Motor neuron (in vitro differentiated cells): ENCODE measurements around the gene P3H2. TPM values are rescaled to one million over a fixed set of nuclear protein-coding genes. Genes with fewer than 3 reads are reported as not detected.

ENCODE experiments used
- ATAC-seq, 8 experiments: fragments of 200-7000 bp; cut with Tn5 transposase; replicated peaks in 6 of 8; 2 replicates each; pipeline ENCODE4 v1.8.0; 2021; ENCODE audit warnings: mild to moderate bottlenecking in 8 of 8, moderate library complexity in 8 of 8
- H3K27ac ChIP-seq, 2 donors: fragments of 250-450 bp; sonication (Bioruptor Pico); 2 replicates each; pipeline ENCODE4 v1.9.0; 2021; ENCODE audit warnings: antibody characterized with exemption in 2 of 2, mild to moderate bottlenecking in 2 of 2, moderate library complexity in 1 of 2
- H3K4me1 ChIP-seq, 2 donors: fragments of 250-450 bp; sonication (Bioruptor Pico); replicated peaks in 1 of 2; 2 replicates each; pipeline ENCODE4 v1.6.1; 2021; ENCODE audit warnings: antibody characterized with exemption in 2 of 2, mild to moderate bottlenecking in 2 of 2, moderate library complexity in 1 of 2
- H3K4me3 ChIP-seq, 5 donors: fragments of 250-450 bp; sonication (Bioruptor Pico); 2 replicates each; pipeline ENCODE4 v1.9.0; 2021; ENCODE audit warnings: antibody characterized with exemption in 5 of 5, mild to moderate bottlenecking in 5 of 5, moderate library complexity in 4 of 5
- WGBS, 10 experiments: fragments of 450-650 bp; shearing (Covaris generic); methylation state at CpG; one replicate each; pipeline ENCODE4 v1.0.0; 2022; 5-methylcytosine and 5-hydroxymethylcytosine counted together
- in situ Hi-C, 9 experiments: fragments of 400-800 bp; cut with MboI; loops; one replicate each; pipeline ENCODE4 v1.15.0; 2021; ENCODE audit warnings: low sequenced_read_pairs in 9 of 9, low pct_unique_long_range_greater_than_20kb in 2 of 9; ENCODE audit not compliant: unreplicated experiment in 9 of 9
- total RNA-seq, 8 experiments: library from RNA; unstranded; fragments of 300-600 nt; gene quantifications; 2 replicates each; pipeline versions ENCODE4 v1.2.3 to v1.2.4, GENCODE V29; 2022

P3H2 gene
- total RNA-seq, 8 experiments from 2014 or later = 0.76 to 58.2 (median 1.5) TPM; not detected in 1

DNA sequence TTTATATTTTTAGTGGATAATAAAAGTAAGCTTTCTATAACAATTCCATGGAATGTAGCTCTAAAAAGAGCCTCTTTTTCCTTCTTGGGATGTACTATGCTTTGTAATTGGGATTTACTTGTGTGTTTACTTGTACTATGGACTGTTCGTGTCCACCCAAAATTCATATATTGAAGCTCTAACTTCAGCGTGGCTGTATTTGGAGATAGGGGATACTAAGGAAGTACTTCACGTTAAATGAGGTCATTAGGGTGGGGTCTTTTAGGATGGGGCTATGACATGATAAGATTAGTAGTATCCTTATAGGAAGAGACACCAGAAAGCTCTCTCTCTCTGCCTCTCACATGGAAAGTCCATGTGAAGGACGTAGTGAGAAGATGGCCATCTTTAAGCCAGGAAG lies 64.9 kb downstream of the P3H2 start:
- in situ Hi-C loops = no loop called here
- 0 to 100% (median 95%) methylated on average over 1 to 4 of the region's 4 CpGs for WGBS, 10 experiments
- no peak overlapping the region for H3K4me3 ChIP-seq
- ATAC-seq = no peak
- peaks cover 4 to 12% of the 10 kb centered on the region in 2 donors for H3K4me1 ChIP-seq
- no peak overlapping the region for H3K27ac ChIP-seq

DNA sequence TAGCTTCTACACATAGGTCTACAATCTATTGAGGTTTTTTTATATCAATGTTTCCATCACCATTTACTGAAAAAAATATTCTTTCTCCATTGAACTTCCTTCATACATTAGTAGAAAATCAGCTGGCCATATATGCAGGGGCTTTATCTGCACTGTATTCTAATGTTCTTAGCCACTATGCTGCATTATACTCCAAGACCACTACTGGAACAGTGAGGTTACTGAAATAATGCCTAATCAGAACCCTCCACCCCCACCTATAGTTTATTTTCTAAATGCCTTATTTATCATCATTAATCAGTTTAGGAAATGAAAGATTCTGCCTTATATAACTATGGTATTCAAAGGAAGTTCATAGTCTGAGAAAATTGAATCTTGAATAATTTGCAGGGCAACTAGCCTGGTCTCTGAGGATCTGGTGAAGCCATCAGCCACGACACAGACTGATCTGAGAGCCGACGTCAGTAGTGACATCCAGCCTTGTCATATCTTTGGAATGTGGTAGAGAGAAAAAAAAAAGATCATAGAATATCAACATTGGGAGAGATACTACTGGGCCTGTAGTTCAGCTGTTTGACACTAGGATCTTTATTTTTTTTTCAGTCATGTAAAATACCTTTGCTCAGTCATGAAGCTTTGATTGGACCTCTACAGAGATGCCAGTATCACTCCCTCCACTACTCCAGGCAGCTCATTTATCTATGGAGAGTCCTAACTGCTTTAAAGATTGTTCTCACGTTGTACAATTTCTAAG lies 66.6 kb downstream of the P3H2 start:
- peak in 4 of 8 experiments; percentile 32 to 96 (median 72) for ATAC-seq
- in situ Hi-C loops = no loop called here
- WGBS, 10 experiments = 0 to 100% (median 84%) methylated on average over 1 to 4 of the region's 4 CpGs; no CpG with 5 or more reads in 1 of the 10 experiments

DNA sequence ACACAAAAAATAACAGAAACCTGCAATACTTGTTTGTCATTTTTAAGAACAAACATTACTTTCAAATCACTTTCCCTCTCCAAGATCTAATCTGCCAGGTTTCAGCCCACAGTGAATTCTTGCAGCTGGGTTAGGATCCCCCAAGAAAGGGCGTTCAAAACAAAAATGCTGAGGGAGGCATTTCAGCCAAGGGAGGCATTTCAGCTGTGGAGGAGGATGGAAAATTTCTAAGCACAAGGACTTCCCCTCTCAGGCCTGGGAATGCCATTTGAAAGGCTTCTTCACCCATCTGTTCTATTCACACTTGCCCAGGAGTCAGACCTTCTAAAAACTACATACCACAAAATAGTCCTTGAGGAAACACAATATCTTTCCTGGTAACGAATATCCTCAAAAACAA lies 69.1 kb downstream of the P3H2 start:
- peaks cover 0 to 6% of the 10 kb centered on the region in 2 donors for H3K4me1 ChIP-seq
- 0 to 65% (median 33%) methylated on average over 1 to 2 of the region's 2 CpGs; no CpG with 5 or more reads in 3 of the 10 experiments for WGBS, 10 experiments
- in situ Hi-C loops = no loop called here
- H3K4me3 ChIP-seq = no peak overlapping the region
- no peak for ATAC-seq
- H3K27ac ChIP-seq = no peak overlapping the region

More for the DNA sequence above, 66.6 kb downstream of the P3H2 start:
- Histone ChIP-seq H3K4me3 (no peak overlapping the region), H3K27ac (no peak overlapping the region), H3K4me1 (peaks cover 5 to 8% of the 10 kb centered on the region in 2 donors)

DNA sequence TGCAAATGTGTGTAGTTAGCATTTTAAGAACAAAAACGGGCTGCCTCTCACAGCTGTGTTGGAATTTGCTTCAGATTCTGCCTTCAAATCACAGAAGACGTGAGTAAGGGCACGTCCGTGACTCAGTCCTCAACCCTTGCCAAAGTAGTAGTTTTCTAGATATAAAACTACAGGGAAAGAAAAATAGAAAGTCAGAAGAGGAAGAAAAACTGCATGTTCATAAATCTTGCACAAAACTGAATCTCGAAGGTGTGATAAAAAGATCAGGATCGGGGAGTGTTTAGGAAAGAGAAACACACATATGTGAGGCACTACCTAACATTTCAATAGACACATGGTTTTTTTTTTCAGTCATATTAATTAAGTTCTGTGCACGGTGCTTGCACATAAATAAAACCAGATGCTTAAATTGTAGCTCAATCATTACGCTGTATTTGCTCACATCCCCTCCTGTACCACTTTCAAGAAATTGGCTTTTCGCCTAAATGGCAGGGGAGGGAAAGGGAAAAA lies 71.7 kb downstream of the P3H2 start:
- H3K4me3 ChIP-seq = no peak overlapping the region
- in situ Hi-C loops = no loop called here
- peak in 2 of 8 experiments; percentile 72 to 74 for ATAC-seq
- 0 to 90% (median 31%) methylated on average over 3 to 9 of the region's 9 CpGs for WGBS, 10 experiments
- no peak overlapping the region for H3K27ac ChIP-seq
- H3K4me1 ChIP-seq = peaks cover 0 to 6% of the 10 kb centered on the region in 2 donors

DNA sequence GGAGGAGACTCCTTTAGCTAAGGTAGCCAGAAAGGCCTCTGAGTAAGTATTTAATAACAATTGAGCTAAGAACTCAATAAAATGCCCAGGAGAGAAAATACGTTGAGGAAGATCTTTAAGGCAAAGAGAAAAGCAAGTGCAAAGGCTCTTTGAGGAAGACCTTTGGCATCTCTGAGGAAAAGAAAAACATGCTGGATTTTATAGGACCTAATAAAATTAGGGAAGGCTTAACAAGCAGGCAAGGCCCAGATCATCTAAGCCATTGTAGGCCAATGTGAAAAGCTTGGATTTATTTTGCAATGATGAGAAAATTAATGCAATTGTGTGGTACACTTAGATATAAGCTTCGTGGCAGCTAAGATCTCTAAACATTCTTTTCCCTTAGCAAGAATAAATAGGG lies 75.7 kb downstream of the P3H2 start:
- Histone ChIP-seq H3K27ac (no peak overlapping the region), H3K4me3 (no peak overlapping the region), H3K4me1 (peaks cover 0 to 6% of the 10 kb centered on the region in 2 donors)
- WGBS, 10 experiments = 60 to 100% (median 85%) methylated on average over 1 to 2 of the region's 2 CpGs
- no peak for ATAC-seq
- in situ Hi-C loops = no loop called here

DNA sequence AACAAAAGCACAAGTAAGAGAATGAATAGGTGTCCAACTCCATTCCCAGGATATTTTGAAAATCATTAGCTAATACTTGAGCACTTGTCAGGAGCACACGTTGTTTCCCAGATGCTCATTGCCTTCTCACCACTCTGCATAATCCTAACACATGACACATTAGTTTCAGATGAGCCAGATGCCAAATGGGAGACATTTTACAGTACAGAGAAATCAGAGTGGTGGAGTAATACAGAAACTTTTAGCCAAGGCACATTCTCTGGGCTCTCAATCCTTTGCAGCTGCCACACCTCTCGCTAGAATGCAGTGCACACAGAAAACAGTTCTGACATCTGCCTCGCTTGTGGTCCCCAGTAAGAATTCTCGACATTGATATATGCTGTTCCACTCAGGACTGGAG lies 76.6 kb downstream of the P3H2 start:
- H3K4me1 ChIP-seq = peaks cover 0 to 5% of the 10 kb centered on the region in 2 donors
- H3K4me3 ChIP-seq = no peak overlapping the region
- 0 to 52% (median 28%) methylated on average over 1 to 4 of the region's 4 CpGs; no CpG with 5 or more reads in 2 of the 10 experiments for WGBS, 10 experiments
- in situ Hi-C loops = no loop called here
- peak in 3 of 8 experiments; percentile 28 to 91 (median 87) for ATAC-seq
- H3K27ac ChIP-seq = no peak overlapping the region

DNA sequence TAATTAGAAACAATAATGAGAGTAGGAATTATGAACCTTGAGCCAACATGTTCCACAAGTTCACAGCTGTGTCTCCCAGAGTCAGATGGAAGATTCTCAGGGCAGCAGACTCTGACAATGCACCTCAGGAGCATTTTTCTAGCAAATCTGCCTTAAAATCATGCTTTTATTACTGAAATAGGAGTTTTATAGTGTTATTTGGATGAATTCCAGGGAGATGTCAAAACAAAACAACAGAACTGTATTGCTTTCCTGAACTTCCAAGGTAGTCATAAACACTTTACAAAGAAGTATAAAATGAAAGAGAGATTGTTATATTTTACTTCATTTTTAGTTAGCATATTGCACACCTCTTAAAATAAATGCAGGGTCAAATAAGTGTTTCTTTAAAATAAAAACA lies 77.0 kb downstream of the P3H2 start:
- ATAC-seq = no peak
- Histone ChIP-seq H3K27ac (no peak overlapping the region), H3K4me1 (peaks cover 0 to 1% of the 10 kb centered on the region in 2 donors), H3K4me3 (no peak overlapping the region)
- in situ Hi-C loops = no loop called here

DNA sequence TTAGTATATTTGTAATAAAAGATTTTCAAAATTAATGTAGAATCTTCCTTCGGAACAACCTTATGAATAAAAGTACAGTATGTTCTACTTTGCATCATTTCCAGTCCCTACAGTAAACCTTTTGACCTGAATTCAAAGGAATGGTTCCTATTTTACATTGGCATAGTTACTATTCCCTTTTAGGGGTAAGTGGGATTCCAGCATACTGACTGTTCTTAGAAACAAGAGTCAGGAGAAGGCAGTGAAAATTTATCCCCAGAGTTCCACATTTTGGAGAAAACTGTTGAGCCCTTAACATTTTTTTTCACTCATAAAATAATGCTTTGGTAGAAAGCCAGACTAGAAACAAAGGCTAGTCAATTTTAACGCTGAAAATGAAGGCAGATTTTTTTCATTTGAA lies 78.1 kb downstream of the P3H2 start:
- H3K27ac ChIP-seq = no peak overlapping the region
- no peak for ATAC-seq
- in situ Hi-C loops = no loop called here
- H3K4me1 ChIP-seq = no peaks in the 10 kb centered on the region
- WGBS, 10 experiments = 0 to 67% (median 29%) methylated on average over 1 to 2 of the region's 2 CpGs
- H3K4me3 ChIP-seq = no peak overlapping the region

DNA sequence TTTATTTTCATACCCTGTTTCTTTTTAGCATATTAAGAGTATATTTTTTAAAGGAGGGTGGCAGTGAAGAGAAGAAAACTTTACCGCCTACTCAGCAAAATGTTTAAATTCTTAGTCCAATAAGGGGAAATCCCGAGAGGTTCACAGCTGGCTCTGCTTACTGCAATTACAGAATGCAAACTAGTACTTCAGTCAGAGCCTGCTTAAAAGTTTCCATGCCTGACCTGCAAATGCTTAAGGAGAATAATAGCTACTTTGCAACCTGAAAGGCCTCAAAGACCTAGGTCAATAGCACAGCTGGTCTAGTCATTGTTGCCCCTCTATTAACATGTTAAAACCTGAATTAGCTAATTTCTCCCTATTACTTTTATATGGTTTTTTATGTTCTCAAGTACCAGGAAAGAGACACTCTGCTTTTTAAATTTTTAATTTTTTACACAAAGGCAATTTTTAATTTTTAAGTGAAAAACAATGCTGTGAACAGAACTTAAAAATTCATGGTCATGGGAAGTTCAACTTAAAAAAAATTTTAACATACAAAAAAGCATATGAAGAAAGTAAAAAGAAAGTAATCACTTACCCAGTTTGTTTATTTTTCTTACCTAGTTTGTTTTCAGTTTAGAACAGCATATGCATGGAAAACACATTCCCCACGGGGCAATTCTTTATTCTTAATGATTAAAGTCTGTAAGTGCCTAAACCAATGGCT lies 79.2 kb downstream of the P3H2 start:
- 0 to 60% (median 23%) methylated on average over 1 to 3 of the region's 3 CpGs for WGBS, 10 experiments
- in situ Hi-C loops = no loop called here
- H3K27ac ChIP-seq = no peak overlapping the region
- peak in 1 of 8 experiments; percentile 37 for ATAC-seq
- no peaks in the 10 kb centered on the region for H3K4me1 ChIP-seq
- no peak overlapping the region for H3K4me3 ChIP-seq

DNA sequence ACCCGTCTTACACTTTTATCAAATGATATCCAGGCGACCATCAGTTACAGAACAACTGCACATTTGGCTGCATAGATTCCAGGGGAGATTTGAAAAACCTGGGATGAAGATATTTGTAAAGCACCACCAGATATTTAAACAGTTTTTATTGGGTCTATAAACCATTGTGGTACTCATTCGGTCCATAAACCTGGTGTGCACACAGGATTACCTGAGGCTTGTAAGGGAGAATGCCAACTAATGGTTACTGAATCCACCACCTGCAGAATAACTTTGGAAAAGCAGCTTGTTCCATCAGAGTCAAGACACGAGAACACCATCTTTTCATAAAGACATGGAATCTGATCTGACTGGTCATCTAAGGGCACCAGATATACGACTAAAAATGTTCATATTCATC lies 80.6 kb downstream of the P3H2 start:
- in situ Hi-C loops = no loop called here
- Histone ChIP-seq H3K4me1 (no peaks in the 10 kb centered on the region), H3K4me3 (no peak overlapping the region), H3K27ac (no peak overlapping the region)
- ATAC-seq = no peak
- 40 to 94% (median 60%) methylated on average over 2 to 5 of the region's 5 CpGs; no CpG with 5 or more reads in 3 of the 10 experiments for WGBS, 10 experiments

DNA sequence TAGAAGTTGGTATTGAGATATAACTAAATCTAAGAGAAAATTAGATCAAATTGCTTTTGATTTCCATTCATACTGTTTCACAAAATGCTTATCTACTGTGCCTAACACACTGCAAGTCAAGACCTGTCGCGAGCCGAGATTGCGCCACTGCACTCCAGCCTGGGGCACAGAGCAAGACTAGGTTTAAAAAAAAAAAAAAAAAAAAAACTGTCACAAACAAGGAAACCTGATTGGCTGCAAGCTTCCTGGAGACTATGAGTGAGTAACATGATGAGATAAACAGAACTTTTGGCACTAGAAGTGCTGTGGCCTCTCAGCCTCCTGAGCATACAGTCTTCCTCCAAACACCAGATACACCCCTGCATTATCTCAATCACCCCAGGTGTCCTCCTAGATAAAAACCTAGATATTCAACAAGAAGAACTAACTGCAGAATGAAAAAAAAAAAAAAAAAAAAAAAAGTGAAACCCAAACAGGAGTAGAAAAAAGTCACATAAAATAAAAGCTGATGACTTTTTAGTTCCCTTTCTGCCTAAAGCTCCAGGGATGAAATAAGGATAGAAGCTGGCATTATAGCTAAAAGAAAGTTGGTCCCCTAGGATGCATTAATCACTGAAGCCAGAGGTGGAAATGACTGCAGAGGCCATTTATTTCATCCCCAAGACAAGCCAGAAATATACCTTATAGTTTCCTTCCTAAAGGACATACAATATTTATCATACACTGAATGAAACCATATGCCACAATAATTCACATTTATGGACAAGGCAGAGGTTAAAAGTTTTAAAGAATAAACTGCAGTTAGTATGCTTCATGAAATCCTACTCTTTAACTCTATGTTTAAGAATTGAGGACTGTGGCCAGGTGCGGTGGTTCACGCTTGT lies 82.4 kb downstream of the P3H2 start:
- in situ Hi-C loops = no loop called here
- Histone ChIP-seq H3K4me1 (no peaks in the 10 kb centered on the region), H3K4me3 (no peak overlapping the region), H3K27ac (no peak overlapping the region)
- peak in 1 of 8 experiments; percentile 48 for ATAC-seq
- WGBS, 10 experiments = 53 to 100% (median 95%) methylated on average over 2 to 6 of the region's 6 CpGs; no CpG with 5 or more reads in 4 of the 10 experiments

DNA sequence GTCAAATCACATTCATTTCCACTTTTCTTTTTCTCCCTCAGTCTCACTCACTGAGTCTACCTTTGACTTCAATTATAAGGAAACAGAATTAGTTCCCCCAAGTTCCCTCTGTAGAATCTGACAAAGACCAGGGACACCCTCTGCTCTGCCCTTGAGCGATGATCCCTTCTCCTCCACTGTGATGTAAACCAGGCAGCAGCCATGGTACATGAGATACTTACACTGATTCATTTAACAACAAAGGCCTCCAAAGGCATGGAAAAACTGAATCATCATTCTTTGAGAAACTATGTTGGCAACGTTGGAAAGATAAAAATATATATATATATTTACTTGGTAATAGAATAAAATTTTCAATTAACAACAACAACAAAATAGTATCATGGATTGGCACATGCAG lies 84.1 kb downstream of the P3H2 start:
- Histone ChIP-seq H3K27ac (no peak overlapping the region), H3K4me1 (no peaks in the 10 kb centered on the region), H3K4me3 (no peak overlapping the region)
- in situ Hi-C loops = no loop called here
- no peak for ATAC-seq
- 14 to 100% (median 59%) methylated on average over 1 to 2 of the region's 2 CpGs; no CpG with 5 or more reads in 4 of the 10 experiments for WGBS, 10 experiments

DNA sequence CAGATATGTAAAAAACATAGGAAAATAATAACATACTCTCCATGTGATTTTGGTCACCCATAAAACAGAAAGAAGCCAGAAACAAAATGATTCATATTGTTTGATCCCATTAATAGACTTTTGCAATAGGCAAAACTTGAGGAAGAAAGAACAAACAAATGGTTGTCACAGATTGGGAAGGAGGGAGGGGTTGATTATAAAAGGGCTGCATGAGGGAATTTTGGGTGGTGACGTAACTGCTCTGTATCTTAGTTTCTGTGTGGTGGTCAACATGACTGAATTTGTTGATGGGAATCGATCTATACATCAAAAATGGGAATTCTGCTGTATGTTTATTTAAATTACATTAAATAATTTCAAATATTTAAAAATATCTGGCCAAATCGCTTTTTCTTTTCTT lies 86.3 kb downstream of the P3H2 start:
- Histone ChIP-seq H3K27ac (no peak overlapping the region), H3K4me1 (no peaks in the 10 kb centered on the region), H3K4me3 (no peak overlapping the region)
- in situ Hi-C loops = no loop called here
- no peak for ATAC-seq
- WGBS, 10 experiments = 63 to 100% (median 93%) methylated on average over 1 to 3 of the region's 3 CpGs
